Measurements from ENCODE around the gene GALNT17.

GALNT17 gene

GRCh38 chr7:71424166-71425035 is 292.5 kb downstream of the GALNT17 start:
- H3K9me3 Mint-ChIP-seq (ENCODE audit: low read depth) = no peaks in the 10 kb centered on the region
- no peaks in the 10 kb centered on the region for H3K27me3 Mint-ChIP-seq

DNA sequence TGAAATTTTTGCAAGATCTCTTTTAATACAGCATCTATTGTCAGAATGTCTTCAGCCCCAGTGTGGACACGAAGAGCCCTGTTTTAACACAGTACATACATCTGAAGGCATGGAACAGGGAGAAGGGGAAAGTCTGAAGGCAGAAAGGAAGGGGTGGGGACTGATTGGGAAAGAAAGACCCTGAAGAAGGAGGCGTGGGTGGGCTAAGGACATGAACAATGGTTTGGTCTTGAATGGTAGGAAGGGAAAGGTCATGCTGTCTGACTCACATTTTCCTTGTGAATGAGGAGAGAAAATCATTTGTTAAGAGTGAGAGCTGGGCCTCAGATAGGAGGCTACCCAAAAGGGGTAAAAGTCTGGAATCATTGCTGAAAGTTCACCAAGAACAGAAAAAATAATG is 297.1 kb downstream of the GALNT17 start:
- Mint-ChIP-seq H3K27ac (no peak overlapping the region), H3K4me3 (no peak overlapping the region), H3K9me3 (ENCODE audit: low read depth) (no peaks in the 10 kb centered on the region), H3K36me3 (no peaks in the 10 kb centered on the region), H3K4me1 (ENCODE audit: low read depth) (no peaks in the 10 kb centered on the region), H3K27me3 (no peaks in the 10 kb centered on the region)

More at GRCh38 chr7:71424166-71425035, 292.5 kb downstream of the GALNT17 start:
- Mint-ChIP-seq H3K4me3 (no peak overlapping the region), H3K36me3 (no peaks in the 10 kb centered on the region), H3K27ac (no peak overlapping the region), H3K4me1 (ENCODE audit: low read depth) (no peaks in the 10 kb centered on the region)

- Mint-ChIP-seq H3K9me3 (ENCODE audit: low read depth) (no peaks in the 10 kb centered on the region), H3K27me3 (no peaks in the 10 kb centered on the region), H3K4me1 (ENCODE audit: low read depth) (no peaks in the 10 kb centered on the region), H3K4me3 (no peak overlapping the region), H3K36me3 (no peaks in the 10 kb centered on the region), H3K27ac (no peak overlapping the region)
These were observed 298.3 kb downstream of the GALNT17 start for GRCh38 chr7:71430246-71430645.

DNA sequence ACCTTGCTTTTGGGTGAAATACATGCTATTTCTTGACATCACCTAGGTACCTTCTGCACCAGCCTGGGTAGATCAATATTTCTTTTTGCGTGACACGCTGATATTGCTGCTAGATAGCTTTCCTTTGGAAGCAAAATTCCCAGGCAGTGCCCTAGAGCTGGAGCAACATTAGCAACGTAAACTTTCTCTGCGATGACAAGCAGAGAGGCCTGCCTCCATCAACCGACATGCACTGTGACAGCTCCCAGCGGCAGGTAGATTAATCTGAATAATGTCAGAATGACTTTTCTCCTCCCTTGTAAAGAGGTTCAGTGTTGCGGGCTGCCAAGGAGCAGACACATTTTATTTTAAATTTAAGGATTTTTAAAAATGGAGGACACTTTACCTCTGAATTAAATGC is 307.4 kb downstream of the GALNT17 start:
- Mint-ChIP-seq H3K9me3 (ENCODE audit: low read depth) (peaks cover 4% of the 10 kb centered on the region), H3K4me3 (no peak overlapping the region), H3K36me3 (no peaks in the 10 kb centered on the region), H3K27ac (no peak overlapping the region), H3K4me1 (ENCODE audit: low read depth) (no peaks in the 10 kb centered on the region), H3K27me3 (no peaks in the 10 kb centered on the region)

DNA sequence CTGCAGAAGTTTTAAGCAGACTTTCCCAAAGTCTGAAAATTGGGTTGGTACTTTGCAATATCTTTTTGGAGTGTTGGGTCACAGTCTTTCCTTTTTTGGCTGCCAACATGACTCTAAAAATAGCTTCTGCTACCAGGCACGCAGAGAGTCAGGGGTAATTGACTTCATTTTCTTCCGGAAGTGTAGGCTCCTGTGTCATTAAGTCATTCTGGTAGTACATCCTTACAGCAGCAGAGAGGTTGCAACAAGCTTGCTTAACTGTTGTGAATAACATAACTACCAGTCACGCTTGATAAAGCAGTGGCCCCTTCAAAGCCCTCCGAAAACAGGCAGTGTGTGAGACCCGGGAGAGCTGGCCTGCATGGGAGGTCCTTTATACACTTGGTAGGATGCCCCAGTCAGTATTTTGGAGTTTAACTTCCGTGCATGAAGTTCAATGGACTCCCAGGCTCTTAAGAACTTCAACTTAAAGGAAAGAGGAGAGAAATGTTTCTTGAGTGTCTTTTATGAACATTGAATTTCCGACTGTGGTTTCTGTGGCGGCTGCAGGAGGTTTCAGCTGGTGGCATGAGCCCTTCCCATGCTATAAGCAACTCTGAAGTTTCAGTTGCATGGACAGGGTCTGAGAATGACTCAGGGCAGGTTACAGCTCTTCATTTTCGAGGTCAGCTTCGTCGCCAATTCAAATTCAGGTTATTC is 310.7 kb downstream of the GALNT17 start:
- no peak overlapping the region for H3K27ac Mint-ChIP-seq
- no peaks in the 10 kb centered on the region for H3K36me3 Mint-ChIP-seq
- no peaks in the 10 kb centered on the region for H3K4me1 Mint-ChIP-seq (ENCODE audit: low read depth)
- H3K4me3 Mint-ChIP-seq = no peak overlapping the region
- no peaks in the 10 kb centered on the region for H3K27me3 Mint-ChIP-seq
- peaks cover 4% of the 10 kb centered on the region for H3K9me3 Mint-ChIP-seq (ENCODE audit: low read depth)

DNA sequence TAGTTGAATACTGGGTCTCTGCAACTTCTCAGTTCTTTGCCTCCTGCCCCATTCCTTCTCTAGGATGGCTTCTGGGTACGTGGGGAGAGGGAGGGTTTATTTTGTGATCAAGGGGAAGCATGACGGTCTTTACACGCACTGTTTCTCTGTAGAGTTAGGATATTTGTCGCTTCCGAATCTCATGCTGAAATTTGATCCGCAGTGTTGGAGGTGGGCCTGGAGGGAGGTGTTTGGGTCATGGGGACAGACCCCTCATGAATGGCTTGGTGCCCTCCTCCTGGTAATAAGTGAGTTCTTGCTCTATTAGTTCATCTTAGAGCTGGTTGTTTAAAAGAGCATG is 311.2 kb downstream of the GALNT17 start:
- H3K4me3 Mint-ChIP-seq = no peak overlapping the region
- H3K27me3 Mint-ChIP-seq = no peaks in the 10 kb centered on the region
- peaks cover 9% of the 10 kb centered on the region for H3K9me3 Mint-ChIP-seq (ENCODE audit: low read depth)
- no peaks in the 10 kb centered on the region for H3K36me3 Mint-ChIP-seq
- no peaks in the 10 kb centered on the region for H3K4me1 Mint-ChIP-seq (ENCODE audit: low read depth)
- no peak overlapping the region for H3K27ac Mint-ChIP-seq

- Mint-ChIP-seq H3K4me3 (no peak overlapping the region), H3K9me3 (ENCODE audit: low read depth) (peaks cover 13% of the 10 kb centered on the region), H3K27ac (no peak overlapping the region), H3K4me1 (ENCODE audit: low read depth) (no peaks in the 10 kb centered on the region), H3K27me3 (no peaks in the 10 kb centered on the region), H3K36me3 (no peaks in the 10 kb centered on the region)
These were observed 312.2 kb downstream of the GALNT17 start for GRCh38 chr7:71444130-71444529.

DNA sequence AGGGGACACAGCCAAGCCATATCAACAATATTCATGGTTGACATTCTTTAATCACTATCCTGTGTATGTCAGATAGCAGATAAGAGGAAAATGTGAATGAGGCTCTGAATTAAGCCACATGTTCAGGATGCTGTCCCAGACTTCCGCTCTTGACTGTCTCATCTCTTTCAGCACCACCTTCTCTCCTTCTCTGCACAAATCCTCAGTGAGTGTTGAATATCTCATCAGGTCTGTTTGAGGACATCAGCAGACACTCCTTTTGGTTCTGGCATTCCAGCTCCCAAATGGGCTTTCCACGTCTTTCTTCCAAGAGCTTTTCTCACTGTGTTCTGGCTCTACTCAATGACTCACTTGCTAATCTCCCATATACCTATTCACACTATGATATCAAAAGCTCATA is 321.7 kb downstream of the GALNT17 start:
- Mint-ChIP-seq H3K4me3 (no peak overlapping the region), H3K36me3 (no peaks in the 10 kb centered on the region), H3K27me3 (peaks cover 3% of the 10 kb centered on the region), H3K9me3 (ENCODE audit: low read depth) (peaks cover 4% of the 10 kb centered on the region), H3K27ac (no peak overlapping the region), H3K4me1 (ENCODE audit: low read depth) (no peaks in the 10 kb centered on the region)

GRCh38 chr7:71454981-71455380 is 323.0 kb downstream of the GALNT17 start:
- H3K27me3 Mint-ChIP-seq = peaks cover 3% of the 10 kb centered on the region
- H3K27ac Mint-ChIP-seq = no peak overlapping the region
- H3K4me3 Mint-ChIP-seq = no peak overlapping the region
- H3K4me1 Mint-ChIP-seq (ENCODE audit: low read depth) = no peaks in the 10 kb centered on the region
- no peaks in the 10 kb centered on the region for H3K36me3 Mint-ChIP-seq
- peaks cover 4% of the 10 kb centered on the region for H3K9me3 Mint-ChIP-seq (ENCODE audit: low read depth)

DNA sequence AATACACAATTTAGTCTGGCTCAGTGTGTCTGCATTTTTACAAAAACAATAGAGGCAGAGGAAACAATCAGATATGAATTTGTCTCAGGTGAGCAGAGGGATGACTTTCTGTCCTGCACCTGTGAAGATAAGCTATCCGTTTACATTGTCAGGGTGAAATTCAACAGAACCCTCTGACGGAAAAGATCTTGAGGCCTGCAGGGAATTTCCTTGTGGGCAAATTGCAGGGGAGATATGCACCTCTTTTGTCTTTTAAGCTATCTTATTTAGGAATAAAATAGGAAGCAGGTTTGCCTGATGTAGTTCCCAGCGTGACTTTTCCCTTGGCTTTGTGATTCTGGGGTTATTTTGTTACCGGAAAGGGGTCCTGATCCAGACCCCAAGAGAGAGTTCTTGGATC is 325.1 kb downstream of the GALNT17 start:
- Mint-ChIP-seq H3K4me1 (ENCODE audit: low read depth) (no peaks in the 10 kb centered on the region), H3K27me3 (peaks cover 3% of the 10 kb centered on the region), H3K9me3 (ENCODE audit: low read depth) (peaks cover 4% of the 10 kb centered on the region), H3K4me3 (no peak overlapping the region), H3K27ac (no peak overlapping the region), H3K36me3 (no peaks in the 10 kb centered on the region)

DNA sequence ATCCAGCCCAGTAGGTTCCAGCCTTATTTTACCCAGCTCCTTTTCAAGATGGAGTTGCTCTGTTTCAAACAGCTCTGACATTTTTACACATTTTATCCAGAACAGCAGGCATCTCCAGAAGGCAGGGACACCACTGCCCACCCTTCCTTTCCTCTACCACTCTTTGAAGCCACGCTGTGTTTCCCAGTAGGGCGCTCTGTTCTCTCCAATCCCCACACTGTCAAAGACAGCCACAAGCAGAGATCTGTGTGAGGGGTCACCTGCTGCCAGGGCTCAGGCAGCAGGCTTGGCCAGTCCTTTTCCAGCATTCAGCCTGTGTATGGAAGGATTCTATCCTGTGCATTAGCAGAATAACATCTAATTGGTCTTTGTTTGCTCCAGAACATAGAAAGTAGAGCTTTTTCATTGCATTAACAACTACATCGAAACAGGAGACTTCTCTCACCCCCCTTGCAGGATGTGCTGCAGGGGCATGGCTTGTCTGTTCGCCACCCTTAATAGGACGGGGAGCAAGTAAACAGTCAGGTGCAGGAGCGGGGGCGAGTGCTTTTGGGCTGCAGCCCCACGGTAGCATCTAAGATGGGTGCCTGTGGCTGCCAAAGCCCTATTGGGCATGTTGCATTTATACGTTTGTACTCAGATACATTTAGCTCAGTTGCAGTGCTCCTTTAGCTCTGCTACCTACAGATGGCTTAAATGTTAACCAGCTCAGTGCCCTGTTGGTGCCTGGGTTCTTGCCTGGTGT is 326.1 kb downstream of the GALNT17 start:
- H3K9me3 Mint-ChIP-seq (ENCODE audit: low read depth) = peaks cover 4% of the 10 kb centered on the region
- no peak overlapping the region for H3K27ac Mint-ChIP-seq
- no peak overlapping the region for H3K4me3 Mint-ChIP-seq
- H3K27me3 Mint-ChIP-seq = peaks cover 3% of the 10 kb centered on the region
- no peaks in the 10 kb centered on the region for H3K36me3 Mint-ChIP-seq
- H3K4me1 Mint-ChIP-seq (ENCODE audit: low read depth) = no peaks in the 10 kb centered on the region

GRCh38 chr7:71459132-71459531 is 327.2 kb downstream of the GALNT17 start:
- peaks cover 3% of the 10 kb centered on the region for H3K27me3 Mint-ChIP-seq
- no peaks in the 10 kb centered on the region for H3K36me3 Mint-ChIP-seq
- H3K9me3 Mint-ChIP-seq (ENCODE audit: low read depth) = peaks cover 4% of the 10 kb centered on the region
- H3K4me3 Mint-ChIP-seq = no peak overlapping the region
- H3K27ac Mint-ChIP-seq = no peak overlapping the region
- no peaks in the 10 kb centered on the region for H3K4me1 Mint-ChIP-seq (ENCODE audit: low read depth)

GRCh38 chr7:71461572-71461971 is 329.6 kb downstream of the GALNT17 start:
- H3K9me3 Mint-ChIP-seq (ENCODE audit: low read depth) = peaks cover 4% of the 10 kb centered on the region
- no peak overlapping the region for H3K4me3 Mint-ChIP-seq
- peaks cover 3% of the 10 kb centered on the region for H3K27me3 Mint-ChIP-seq
- no peak overlapping the region for H3K27ac Mint-ChIP-seq
- H3K36me3 Mint-ChIP-seq = no peaks in the 10 kb centered on the region
- H3K4me1 Mint-ChIP-seq (ENCODE audit: low read depth) = no peaks in the 10 kb centered on the region

GRCh38 chr7:71465741-71466189 is 333.8 kb downstream of the GALNT17 start:
- Mint-ChIP-seq H3K27ac (no peak overlapping the region), H3K9me3 (ENCODE audit: low read depth) (peaks cover 3% of the 10 kb centered on the region), H3K4me1 (ENCODE audit: low read depth) (no peaks in the 10 kb centered on the region), H3K27me3 (peaks cover 2% of the 10 kb centered on the region), H3K4me3 (no peak overlapping the region), H3K36me3 (no peaks in the 10 kb centered on the region)

Data from activated naive CD8-positive, alpha-beta T cell (primary cell).